Fibroblast of lung (primary cell): Measurements from ENCODE around the gene SLFN12L. TPM values are rescaled to one million over a fixed set of nuclear protein-coding genes. Genes with fewer than 3 reads are reported as not detected.

Experiments used
- DNase-seq, 2 donors: peaks; one replicate each; pipeline versions ENCODE4 v3.0.0 to v3.0.0-alpha.2; 2010; ENCODE audit warnings: low read depth in 2 of 2
- H2AFZ ChIP-seq: 2 replicates; pipeline ENCODE4 v1.5.1; 2012; ENCODE audit warnings: low read length, control low read depth, inconsistent platforms
- H3K27ac ChIP-seq: 2 replicates; pipeline ENCODE4 v1.5.1; 2011; ENCODE audit warnings: low read length, control low read depth; ENCODE audit not compliant: insufficient read depth
- H3K27me3 ChIP-seq: 2 replicates; pipeline ENCODE4 v1.5.1; 2011; ENCODE audit warnings: mild to moderate bottlenecking, low read length; ENCODE audit not compliant: control insufficient read depth, insufficient read depth
- H3K36me3 ChIP-seq: 2 replicates; pipeline ENCODE4 v1.5.1; 2011; ENCODE audit warnings: low read length; ENCODE audit not compliant: control insufficient read depth, insufficient read depth
- H3K4me1 ChIP-seq: 2 replicates; pipeline ENCODE4 v1.5.1; 2011; ENCODE audit warnings: low read length; ENCODE audit not compliant: control insufficient read depth, insufficient read depth; ENCODE audit errors: extremely low read depth
- H3K4me2 ChIP-seq: 2 replicates; pipeline ENCODE4 v1.5.1; 2011; ENCODE audit warnings: low read length, control low read depth; ENCODE audit not compliant: insufficient read depth; ENCODE audit errors: extremely low read depth
- H3K4me3 ChIP-seq, 4 experiments: fragments of 200-600 bp in 1 of 4; sonication (generic) in 1 of 4; replicated peaks in 1 of 4; 2 replicates each; pipeline ENCODE4 v1.5.1; 2011 to 2016; ENCODE audit warnings: low read length in 4 of 4, low read depth in 3 of 4, mild to moderate bottlenecking in 3 of 4, control low read depth in 2 of 4, inconsistent platforms in 1 of 4, mixed read lengths in 1 of 4; ENCODE audit not compliant: insufficient read depth in 1 of 4; ENCODE audit errors: control extremely low read depth in 1 of 4
- H3K79me2 ChIP-seq: 2 replicates; pipeline ENCODE4 v1.5.1; 2012; ENCODE audit warnings: mild to moderate bottlenecking, low read length, inconsistent platforms; ENCODE audit not compliant: control insufficient read depth, insufficient read depth
- H3K9ac ChIP-seq: 2 replicates; pipeline ENCODE4 v1.5.1; 2011; ENCODE audit warnings: mild to moderate bottlenecking, low read length, control low read depth; ENCODE audit not compliant: insufficient read depth
- H3K9me3 ChIP-seq: 2 replicates; pipeline ENCODE4 v1.5.1; 2012; ENCODE audit warnings: low read depth, low read length; ENCODE audit not compliant: control insufficient read depth, insufficient read depth
- H4K20me1 ChIP-seq: 2 replicates; pipeline ENCODE4 v1.5.1; 2011; ENCODE audit warnings: low read length; ENCODE audit not compliant: control insufficient read depth, insufficient read depth; ENCODE audit errors: extremely low read depth
- EZH2 ChIP-seq: IDR thresholded peaks from 2 replicates; pipeline ENCODE4 v1.5.1; 2012; ENCODE audit warnings: low read length, control low read depth, mild to moderate bottlenecking; ENCODE audit errors: missing control alignments
- polyA plus RNA-seq, 2 donors: library from polyadenylated mRNA; depleted of rRNA in 1 of 2; stranded (reverse) in 1 of 2; unstranded in 1 of 2; fragments of >200 nt; gene quantifications; 2 replicates each; pipeline ENCODE4 v1.2.1, GENCODE V29; 2011 to 2012; ENCODE audit warnings: missing spikeins in 1 of 2
- total RNA-seq: library from RNA; depleted of rRNA; stranded (reverse); fragments of >200 nt; gene quantifications from 2 replicates; pipeline ENCODE4 v1.2.1, GENCODE V29; 2014
- TF ChIP-seq, protein P1 (sequence below), 2 donors: IDR thresholded peaks in 1 of 2; conservative IDR thresholded peaks in 1 of 2; 1 replicate in 1 of 2; 2 replicates in 1 of 2; pipeline ENCODE4 v1.5.1; 2011 to 2012; ENCODE audit warnings: low read length in 2 of 2, control low read depth in 1 of 2, inconsistent platforms in 1 of 2, low read depth in 1 of 2, mild to moderate bottlenecking in 1 of 2

The SLFN12L gene
- total and polyA plus RNA-seq, 2 donors (not counting 1 experiment from before 2014, with no cell fraction given), result 0.09 to 0.17 TPM

GRCh38 chr17:35493040-35493439 is 44.4 kb downstream of the SLFN12L start:
- no peak overlapping the region for H3K9ac ChIP-seq

DNA sequence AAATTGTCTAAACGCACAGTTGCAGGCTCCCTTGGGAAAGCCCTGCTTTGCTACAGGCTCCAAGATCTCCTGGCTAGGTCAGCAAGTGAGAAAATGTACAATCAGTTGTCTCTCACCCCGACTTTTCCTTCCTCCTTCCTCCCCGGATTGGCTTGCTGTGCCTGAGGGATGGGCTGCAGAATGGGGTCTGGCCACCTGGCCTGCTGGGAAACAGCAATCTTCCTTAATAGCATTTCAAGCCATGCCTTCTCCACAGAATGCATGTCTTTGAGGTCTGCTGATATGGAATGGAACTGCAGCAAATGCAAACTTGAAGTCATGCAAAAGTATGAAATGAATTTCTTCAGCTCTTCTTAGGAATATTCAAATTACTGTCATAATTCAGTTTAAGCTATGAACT is 46.1 kb downstream of the SLFN12L start:
- Histone ChIP-seq H3K4me2 (no peak overlapping the region), H3K79me2 (no peaks in the 10 kb centered on the region), H3K9ac (no peak overlapping the region), H3K27ac (no peak overlapping the region), H3K4me1 (no peaks in the 10 kb centered on the region), H4K20me1 (no peaks in the 10 kb centered on the region), H3K4me3 (no peak overlapping the region), H3K9me3 (no peaks in the 10 kb centered on the region), H3K27me3 (peaks cover 16% of the 10 kb centered on the region), H2AFZ (no peak overlapping the region), H3K36me3 (no peaks in the 10 kb centered on the region)
- DNase-seq, result no peak
- TF ChIP-seq, protein P1, sequence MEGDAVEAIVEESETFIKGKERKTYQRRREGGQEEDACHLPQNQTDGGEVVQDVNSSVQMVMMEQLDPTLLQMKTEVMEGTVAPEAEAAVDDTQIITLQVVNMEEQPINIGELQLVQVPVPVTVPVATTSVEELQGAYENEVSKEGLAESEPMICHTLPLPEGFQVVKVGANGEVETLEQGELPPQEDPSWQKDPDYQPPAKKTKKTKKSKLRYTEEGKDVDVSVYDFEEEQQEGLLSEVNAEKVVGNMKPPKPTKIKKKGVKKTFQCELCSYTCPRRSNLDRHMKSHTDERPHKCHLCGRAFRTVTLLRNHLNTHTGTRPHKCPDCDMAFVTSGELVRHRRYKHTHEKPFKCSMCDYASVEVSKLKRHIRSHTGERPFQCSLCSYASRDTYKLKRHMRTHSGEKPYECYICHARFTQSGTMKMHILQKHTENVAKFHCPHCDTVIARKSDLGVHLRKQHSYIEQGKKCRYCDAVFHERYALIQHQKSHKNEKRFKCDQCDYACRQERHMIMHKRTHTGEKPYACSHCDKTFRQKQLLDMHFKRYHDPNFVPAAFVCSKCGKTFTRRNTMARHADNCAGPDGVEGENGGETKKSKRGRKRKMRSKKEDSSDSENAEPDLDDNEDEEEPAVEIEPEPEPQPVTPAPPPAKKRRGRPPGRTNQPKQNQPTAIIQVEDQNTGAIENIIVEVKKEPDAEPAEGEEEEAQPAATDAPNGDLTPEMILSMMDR (conservative IDR thresholded peaks at IDR 0.05 in 1 of 2, IDR thresholded peaks at IDR 0.05 in 1 of 2; ENCODE audit: low read depth in 1 of 2, low read length in 2 of 2), result no peak
- TF ChIP-seq EZH2, result no peak

More at GRCh38 chr17:35493040-35493439, 44.4 kb downstream of the SLFN12L start:
- H3K36me3 ChIP-seq, result no peaks in the 10 kb centered on the region
- H3K27ac ChIP-seq, result no peak overlapping the region
- no peak overlapping the region for H2AFZ ChIP-seq
- no peaks in the 10 kb centered on the region for H3K9me3 ChIP-seq
- no peak for DNase-seq
- no peak for TF ChIP-seq EZH2
- TF ChIP-seq, protein P1 (conservative IDR thresholded peaks at IDR 0.05 in 1 of 2, IDR thresholded peaks at IDR 0.05 in 1 of 2; ENCODE audit: low read depth in 1 of 2, low read length in 2 of 2), result no peak
- no peak overlapping the region for H3K4me2 ChIP-seq
- no peaks in the 10 kb centered on the region for H3K4me1 ChIP-seq
- no peaks in the 10 kb centered on the region for H4K20me1 ChIP-seq
- no peaks in the 10 kb centered on the region for H3K79me2 ChIP-seq
- H3K4me3 ChIP-seq, result no peak overlapping the region
- peaks cover 16% of the 10 kb centered on the region for H3K27me3 ChIP-seq

DNA sequence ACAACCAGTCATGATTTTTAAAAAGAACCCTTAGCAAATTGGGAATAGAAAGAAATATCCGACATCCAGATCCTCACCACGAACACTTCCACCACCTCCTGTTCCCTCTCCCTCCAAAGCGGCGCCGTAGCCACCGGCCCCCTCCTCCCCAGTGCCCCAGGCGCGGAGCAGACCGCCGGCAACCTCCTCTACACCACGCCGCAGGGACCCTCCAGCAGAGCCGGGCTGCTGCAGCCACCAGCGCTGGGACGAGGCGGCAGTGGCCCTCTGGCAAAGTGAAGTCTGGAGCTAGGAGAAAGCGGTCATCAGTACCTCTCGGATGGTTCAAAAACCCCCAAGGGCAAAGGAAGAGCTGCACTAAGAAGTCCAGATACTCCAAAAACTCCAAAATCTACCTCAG is 47.5 kb downstream of the SLFN12L start:
- H2AFZ ChIP-seq, result no peak overlapping the region
- no peaks in the 10 kb centered on the region for H4K20me1 ChIP-seq
- H3K27me3 ChIP-seq, result peaks cover 12% of the 10 kb centered on the region
- H3K9me3 ChIP-seq, result no peaks in the 10 kb centered on the region
- H3K4me3 ChIP-seq, result no peak overlapping the region
- no peaks in the 10 kb centered on the region for H3K4me1 ChIP-seq
- no peak overlapping the region for H3K4me2 ChIP-seq
- no peak for TF ChIP-seq EZH2
- TF ChIP-seq, protein P1 (conservative IDR thresholded peaks at IDR 0.05 in 1 of 2, IDR thresholded peaks at IDR 0.05 in 1 of 2; ENCODE audit: low read depth in 1 of 2, low read length in 2 of 2), result no peak
- DNase-seq, result no peak
- H3K79me2 ChIP-seq, result no peaks in the 10 kb centered on the region
- H3K9ac ChIP-seq, result no peak overlapping the region
- no peaks in the 10 kb centered on the region for H3K36me3 ChIP-seq
- H3K27ac ChIP-seq, result no peak overlapping the region
